ENCODE data around the gene ACTL8. TPM values are rescaled to one million over a fixed set of nuclear protein-coding genes. Genes with fewer than 3 reads are reported as not detected.

ACTL8 gene
- polyA plus RNA-seq, 2 of the 4 experiments (the other 2 are of a cell fraction): 0.30 to 1.3 TPM

DNA sequence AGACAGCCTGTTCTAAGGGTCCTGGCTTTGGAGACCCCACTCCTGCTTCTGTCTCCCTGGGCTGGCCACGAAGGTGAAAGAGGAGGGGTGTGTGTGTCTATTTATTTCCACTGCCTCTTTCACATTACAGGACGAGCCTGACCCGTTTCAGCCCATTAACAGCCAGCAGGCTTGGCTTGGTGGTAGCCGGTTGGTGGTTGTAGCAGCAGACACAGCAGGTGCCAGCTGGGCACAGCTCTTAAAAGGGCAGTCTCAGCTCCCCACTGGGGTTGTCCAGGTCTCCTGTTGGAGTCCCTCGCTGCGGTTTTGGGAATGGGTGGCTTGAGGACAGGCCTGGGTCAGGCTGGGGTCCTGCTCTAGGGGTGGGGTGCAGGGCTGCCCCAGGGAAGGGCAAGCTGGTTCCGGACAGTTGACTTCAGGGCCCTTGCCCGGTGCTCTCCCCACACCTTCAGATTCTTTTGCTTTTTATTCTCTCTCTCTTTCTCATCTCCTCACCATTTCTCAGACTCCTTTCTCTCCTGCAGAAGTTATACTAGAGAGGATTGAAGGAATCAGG is 84.6 kb downstream of the ACTL8 start:
- WGBS (ENCODE audit: missing lambda C conversion rate): 36% methylated on average over 8 of the region's 8 CpGs
- no peak for TF ChIP-seq FOSL2 (IDR thresholded peaks at IDR 0.05)
- TF ChIP-seq FOSL2 (CRISPR knock-in tag; IDR thresholded peaks at IDR 0.05): no peak
- TF ChIP-seq MAFK (IDR thresholded peaks at IDR 0.05; ENCODE audit: partially characterized antibody): no peak
- no peak for TF ChIP-seq ZC3H11A (IDR thresholded peaks at IDR 0.05)
- Histone ChIP-seq H3K9me3 (no peaks in the 10 kb centered on the region), H3K4me2 (no peak overlapping the region), H3K4me1 (no peaks in the 10 kb centered on the region), H3K27ac (no peak overlapping the region), H3K4me3 (no peak overlapping the region)
- ChIA-PET CTCF (interaction anchor here (1.2 kb wide), 1 partner anchor 13 kb away, joined by 3 read pairs; no protein-coding TSS in a partner anchor), POLR2A (no interaction called here)
- ATAC-seq: no peak
- no peak for FAIRE-seq
- DNase-seq (ENCODE audit: low read depth in 1 of 2, low spot score in 1 of 2): no peak

DNA sequence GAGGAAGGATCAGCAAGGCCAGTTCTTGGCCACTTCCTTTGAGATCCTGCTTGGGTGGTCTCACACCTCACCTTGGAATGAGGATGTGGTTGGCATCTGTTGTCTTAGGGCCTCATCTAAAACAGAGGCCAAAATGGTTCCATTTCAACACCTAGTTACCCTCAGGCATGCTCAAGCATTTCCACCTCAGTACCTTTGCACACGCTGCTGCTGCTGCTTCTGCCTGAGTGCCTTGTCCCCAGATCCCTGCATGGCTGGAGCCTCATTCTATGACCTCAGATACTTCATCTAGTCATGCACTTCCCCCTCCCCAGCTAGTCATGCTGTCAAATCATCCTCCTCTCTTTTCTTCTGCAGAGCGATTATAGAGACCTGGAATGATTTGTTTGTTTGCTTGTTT is 86.8 kb downstream of the ACTL8 start:
- 48% methylated on average over 2 of the region's 2 CpGs for WGBS (ENCODE audit: missing lambda C conversion rate)
- TF ChIP-seq FOSL2 (IDR thresholded peaks at IDR 0.05) (no peak), FOSL2 (CRISPR knock-in tag; IDR thresholded peaks at IDR 0.05) (no peak), POLR2AphosphoS2 (conservative IDR thresholded peaks at IDR 0.05; ENCODE audit: low read length) (no peak), PHF8 (IDR thresholded peaks at IDR 0.05; ENCODE audit: borderline replicate concordance, low read depth) (no peak), CBX2 (IDR thresholded peaks at IDR 0.05; ENCODE audit: borderline replicate concordance, low read depth) (no peak), ESRRA (IDR thresholded peaks at IDR 0.05; ENCODE audit: borderline replicate concordance, low read length) (no peak), HEYL (CRISPR knock-in tag; IDR thresholded peaks at IDR 0.05) (no peak), EHF (CRISPR knock-in tag; IDR thresholded peaks at IDR 0.05) (no peak), HOXB13 (CRISPR knock-in tag; IDR thresholded peaks at IDR 0.05; ENCODE audit: low read depth) (no peak), CHD2 (IDR thresholded peaks at IDR 0.05; ENCODE audit: low read length, partially characterized antibody) (no peak), JUN (IDR thresholded peaks at IDR 0.05) (no peak), KDM5A (IDR thresholded peaks at IDR 0.05) (no peak), CBX8 (IDR thresholded peaks at IDR 0.05) (no peak), EP300 (IDR thresholded peaks at IDR 0.05) (no peak), ZNF302 (CRISPR knock-in tag; IDR thresholded peaks at IDR 0.05) (no peak), FOSB (CRISPR knock-in tag; IDR thresholded peaks at IDR 0.05) (no peak)
- TF ChIP-seq, protein P1, sequence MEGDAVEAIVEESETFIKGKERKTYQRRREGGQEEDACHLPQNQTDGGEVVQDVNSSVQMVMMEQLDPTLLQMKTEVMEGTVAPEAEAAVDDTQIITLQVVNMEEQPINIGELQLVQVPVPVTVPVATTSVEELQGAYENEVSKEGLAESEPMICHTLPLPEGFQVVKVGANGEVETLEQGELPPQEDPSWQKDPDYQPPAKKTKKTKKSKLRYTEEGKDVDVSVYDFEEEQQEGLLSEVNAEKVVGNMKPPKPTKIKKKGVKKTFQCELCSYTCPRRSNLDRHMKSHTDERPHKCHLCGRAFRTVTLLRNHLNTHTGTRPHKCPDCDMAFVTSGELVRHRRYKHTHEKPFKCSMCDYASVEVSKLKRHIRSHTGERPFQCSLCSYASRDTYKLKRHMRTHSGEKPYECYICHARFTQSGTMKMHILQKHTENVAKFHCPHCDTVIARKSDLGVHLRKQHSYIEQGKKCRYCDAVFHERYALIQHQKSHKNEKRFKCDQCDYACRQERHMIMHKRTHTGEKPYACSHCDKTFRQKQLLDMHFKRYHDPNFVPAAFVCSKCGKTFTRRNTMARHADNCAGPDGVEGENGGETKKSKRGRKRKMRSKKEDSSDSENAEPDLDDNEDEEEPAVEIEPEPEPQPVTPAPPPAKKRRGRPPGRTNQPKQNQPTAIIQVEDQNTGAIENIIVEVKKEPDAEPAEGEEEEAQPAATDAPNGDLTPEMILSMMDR (IDR thresholded peaks at IDR 0.05): no peak
- TF ChIP-seq, protein P2, sequence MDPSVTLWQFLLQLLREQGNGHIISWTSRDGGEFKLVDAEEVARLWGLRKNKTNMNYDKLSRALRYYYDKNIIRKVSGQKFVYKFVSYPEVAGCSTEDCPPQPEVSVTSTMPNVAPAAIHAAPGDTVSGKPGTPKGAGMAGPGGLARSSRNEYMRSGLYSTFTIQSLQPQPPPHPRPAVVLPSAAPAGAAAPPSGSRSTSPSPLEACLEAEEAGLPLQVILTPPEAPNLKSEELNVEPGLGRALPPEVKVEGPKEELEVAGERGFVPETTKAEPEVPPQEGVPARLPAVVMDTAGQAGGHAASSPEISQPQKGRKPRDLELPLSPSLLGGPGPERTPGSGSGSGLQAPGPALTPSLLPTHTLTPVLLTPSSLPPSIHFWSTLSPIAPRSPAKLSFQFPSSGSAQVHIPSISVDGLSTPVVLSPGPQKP (IDR thresholded peaks at IDR 0.05; ENCODE audit: low read depth, low read length): no peak
- TF ChIP-seq, protein P3, sequence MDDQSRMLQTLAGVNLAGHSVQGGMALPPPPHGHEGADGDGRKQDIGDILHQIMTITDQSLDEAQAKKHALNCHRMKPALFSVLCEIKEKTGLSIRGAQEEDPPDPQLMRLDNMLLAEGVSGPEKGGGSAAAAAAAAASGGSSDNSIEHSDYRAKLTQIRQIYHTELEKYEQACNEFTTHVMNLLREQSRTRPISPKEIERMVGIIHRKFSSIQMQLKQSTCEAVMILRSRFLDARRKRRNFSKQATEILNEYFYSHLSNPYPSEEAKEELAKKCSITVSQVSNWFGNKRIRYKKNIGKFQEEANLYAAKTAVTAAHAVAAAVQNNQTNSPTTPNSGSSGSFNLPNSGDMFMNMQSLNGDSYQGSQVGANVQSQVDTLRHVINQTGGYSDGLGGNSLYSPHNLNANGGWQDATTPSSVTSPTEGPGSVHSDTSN (IDR thresholded peaks at IDR 0.05): no peak
- ATAC-seq: no peak
- ChIA-PET CTCF (no interaction called here), POLR2A (no interaction called here)
- no peak for FAIRE-seq
- Histone ChIP-seq H3K4me1 (no peaks in the 10 kb centered on the region), H3K4me2 (no peak overlapping the region), H3K4me3 (no peak overlapping the region), H3K27ac (no peak overlapping the region), H3K9me3 (no peaks in the 10 kb centered on the region)
- no peak for DNase-seq (ENCODE audit: low read depth in 1 of 2, low spot score in 1 of 2)

DNA sequence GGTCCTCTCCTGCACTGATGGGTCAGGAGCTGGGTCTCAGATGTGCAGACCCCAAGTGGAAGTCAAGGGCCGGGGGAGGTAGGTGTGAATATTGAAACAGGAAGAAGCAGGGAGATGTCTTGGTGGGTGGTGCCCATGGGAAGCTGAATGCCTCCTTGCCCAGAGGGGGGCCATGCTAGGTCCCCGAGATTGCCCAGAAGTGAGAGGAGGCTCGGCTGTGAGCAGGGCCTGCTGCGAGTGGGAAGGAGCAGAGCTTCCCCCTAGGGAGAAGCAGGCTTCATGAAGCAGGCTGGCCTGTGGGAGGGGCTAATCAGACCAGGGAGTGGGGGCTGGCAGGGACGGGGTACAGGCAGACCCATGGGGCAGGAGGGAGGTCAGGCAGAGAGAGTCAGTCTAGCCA is 87.6 kb downstream of the ACTL8 start:
- ChIA-PET CTCF (interaction anchor here (0.9 kb wide), 1 partner anchor 10 kb away, joined by 3 read pairs; no protein-coding TSS in a partner anchor), POLR2A (no interaction called here)
- DNase-seq (ENCODE audit: low read depth in 1 of 2, low spot score in 1 of 2): no peak
- 32% methylated on average over 4 of the region's 5 CpGs for WGBS (ENCODE audit: missing lambda C conversion rate)
- Histone ChIP-seq H3K4me2 (no peak overlapping the region), H3K9me3 (no peaks in the 10 kb centered on the region), H3K4me3 (no peak overlapping the region), H3K4me1 (no peaks in the 10 kb centered on the region), H3K27ac (no peak overlapping the region)
- ATAC-seq: no peak
- TF ChIP-seq, protein P4, sequence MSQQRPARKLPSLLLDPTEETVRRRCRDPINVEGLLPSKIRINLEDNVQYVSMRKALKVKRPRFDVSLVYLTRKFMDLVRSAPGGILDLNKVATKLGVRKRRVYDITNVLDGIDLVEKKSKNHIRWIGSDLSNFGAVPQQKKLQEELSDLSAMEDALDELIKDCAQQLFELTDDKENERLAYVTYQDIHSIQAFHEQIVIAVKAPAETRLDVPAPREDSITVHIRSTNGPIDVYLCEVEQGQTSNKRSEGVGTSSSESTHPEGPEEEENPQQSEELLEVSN (IDR thresholded peaks at IDR 0.05; ENCODE audit: borderline replicate concordance, low read depth): no peak
- no peak for TF ChIP-seq CBX8 (IDR thresholded peaks at IDR 0.05)
- TF ChIP-seq, protein P5, sequence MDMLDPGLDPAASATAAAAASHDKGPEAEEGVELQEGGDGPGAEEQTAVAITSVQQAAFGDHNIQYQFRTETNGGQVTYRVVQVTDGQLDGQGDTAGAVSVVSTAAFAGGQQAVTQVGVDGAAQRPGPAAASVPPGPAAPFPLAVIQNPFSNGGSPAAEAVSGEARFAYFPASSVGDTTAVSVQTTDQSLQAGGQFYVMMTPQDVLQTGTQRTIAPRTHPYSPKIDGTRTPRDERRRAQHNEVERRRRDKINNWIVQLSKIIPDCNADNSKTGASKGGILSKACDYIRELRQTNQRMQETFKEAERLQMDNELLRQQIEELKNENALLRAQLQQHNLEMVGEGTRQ (IDR thresholded peaks at IDR 0.05): no peak
- TF ChIP-seq SREBF2 (IDR thresholded peaks at IDR 0.05): no peak
- TF ChIP-seq CEBPB (IDR thresholded peaks at IDR 0.05): no peak
- TF ChIP-seq HDAC2 (IDR thresholded peaks at IDR 0.05): no peak
- TF ChIP-seq KDM5A (IDR thresholded peaks at IDR 0.05): no peak
- no peak for TF ChIP-seq HEYL (CRISPR knock-in tag; IDR thresholded peaks at IDR 0.05)
- TF ChIP-seq, protein P3 (IDR thresholded peaks at IDR 0.05): no peak
- no peak for TF ChIP-seq ZFP36 (IDR thresholded peaks at IDR 0.05; ENCODE audit: borderline replicate concordance, partially characterized antibody)
- FAIRE-seq: no peak
